Fibroblast of lung (primary cell): ENCODE measurements around the gene WDR45B.
"Not testable (repeated sequence)": the region's sequence is repeated elsewhere in the genome, so short reads cannot be mapped to it uniquely, and the experiment has no call there.

Experiments used
- EZH2 ChIP-seq: IDR thresholded peaks from 2 replicates; pipeline ENCODE4 v1.5.1; 2012; ENCODE audit warnings: low read length, control low read depth, mild to moderate bottlenecking; ENCODE audit errors: missing control alignments
- TF ChIP-seq, protein P1 (sequence below), 2 donors: IDR thresholded peaks in 1 of 2; conservative IDR thresholded peaks in 1 of 2; 1 replicate in 1 of 2; 2 replicates in 1 of 2; pipeline ENCODE4 v1.5.1; 2011 to 2012; ENCODE audit warnings: low read length in 2 of 2, control low read depth in 1 of 2, inconsistent platforms in 1 of 2, low read depth in 1 of 2, mild to moderate bottlenecking in 1 of 2

DNA sequence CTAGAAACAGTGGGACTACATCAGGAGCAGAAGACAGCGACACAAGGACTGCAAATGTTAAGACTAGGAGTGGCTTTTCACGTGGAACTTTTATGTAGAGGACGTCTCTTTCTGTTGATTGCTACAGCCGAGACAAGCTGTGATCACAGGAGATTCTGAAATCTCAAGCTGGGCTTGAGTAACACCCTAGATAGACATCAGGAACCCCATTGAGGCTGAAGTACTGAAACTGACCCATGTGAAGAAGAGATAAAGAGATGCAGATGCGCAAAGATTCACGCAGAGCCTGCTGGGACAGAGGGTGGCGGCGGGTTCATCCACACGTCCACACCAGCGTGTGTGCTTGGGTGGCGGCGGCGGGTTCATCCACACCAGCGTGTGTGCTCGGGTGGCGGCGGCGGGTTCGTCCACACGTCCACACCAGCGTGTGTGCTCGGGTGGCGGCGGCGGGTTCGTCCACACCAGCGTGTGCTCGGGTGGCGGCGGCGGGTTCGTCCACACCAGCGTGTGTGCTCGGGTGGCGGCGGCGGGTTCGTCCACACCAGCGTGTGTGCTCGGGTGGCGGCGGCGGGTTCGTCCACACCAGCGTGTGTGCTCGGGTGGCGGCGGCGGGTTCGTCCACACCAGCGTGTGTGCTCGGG, 72.5 kb downstream of the WDR45B start:
- TF ChIP-seq, protein P1, sequence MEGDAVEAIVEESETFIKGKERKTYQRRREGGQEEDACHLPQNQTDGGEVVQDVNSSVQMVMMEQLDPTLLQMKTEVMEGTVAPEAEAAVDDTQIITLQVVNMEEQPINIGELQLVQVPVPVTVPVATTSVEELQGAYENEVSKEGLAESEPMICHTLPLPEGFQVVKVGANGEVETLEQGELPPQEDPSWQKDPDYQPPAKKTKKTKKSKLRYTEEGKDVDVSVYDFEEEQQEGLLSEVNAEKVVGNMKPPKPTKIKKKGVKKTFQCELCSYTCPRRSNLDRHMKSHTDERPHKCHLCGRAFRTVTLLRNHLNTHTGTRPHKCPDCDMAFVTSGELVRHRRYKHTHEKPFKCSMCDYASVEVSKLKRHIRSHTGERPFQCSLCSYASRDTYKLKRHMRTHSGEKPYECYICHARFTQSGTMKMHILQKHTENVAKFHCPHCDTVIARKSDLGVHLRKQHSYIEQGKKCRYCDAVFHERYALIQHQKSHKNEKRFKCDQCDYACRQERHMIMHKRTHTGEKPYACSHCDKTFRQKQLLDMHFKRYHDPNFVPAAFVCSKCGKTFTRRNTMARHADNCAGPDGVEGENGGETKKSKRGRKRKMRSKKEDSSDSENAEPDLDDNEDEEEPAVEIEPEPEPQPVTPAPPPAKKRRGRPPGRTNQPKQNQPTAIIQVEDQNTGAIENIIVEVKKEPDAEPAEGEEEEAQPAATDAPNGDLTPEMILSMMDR (conservative IDR thresholded peaks at IDR 0.05 in 1 of 2, IDR thresholded peaks at IDR 0.05 in 1 of 2; ENCODE audit: low read depth in 1 of 2, low read length in 2 of 2): not testable (repeated sequence)
- TF ChIP-seq EZH2: not testable (repeated sequence)
